Panc1 (cell line): Measurements from ENCODE around the gene SERPINB1. TPM values are rescaled to one million over a fixed set of nuclear protein-coding genes. Genes with fewer than 3 reads are reported as not detected.

ENCODE experiments used
- ATAC-seq: fragments of 200-7000 bp; cut with Tn5 transposase; 2 replicates; pipeline ENCODE4 v1.9.1; 2020; ENCODE audit warnings: mild to moderate bottlenecking, moderate library complexity
- BruUV-seq: library from RNA; stranded (reverse); fragments of 400-500 nt; replicated peaks from 2 replicates; lab custom pipeline; 2021; lab: Mats Ljungman, UMichigan
- CTCF ChIA-PET: fragments of 300-600 bp; sonication (Branson Sonifier 250); formaldehyde crosslinking; loops from one replicate; lab custom pipeline; 2022; ENCODE audit warnings: antibody characterized with exemption; lab: Charles Lee
- POLR2A ChIA-PET: fragments of 300-600 bp; sonication (Branson Sonifier 250); formaldehyde crosslinking; loops from one replicate; lab custom pipeline; 2022; ENCODE audit warnings: antibody characterized with exemption; lab: Charles Lee
- DNase-seq: peaks from one replicate; pipeline ENCODE4 v3.0.0-alpha.2; 2010; ENCODE audit warnings: low read depth, low spot score
- H3K27ac ChIP-seq: 2 replicates; pipeline ENCODE4 v1.5.1; 2011; ENCODE audit warnings: mild to moderate bottlenecking, low read length, inconsistent platforms
- H3K27me3 ChIP-seq: fragments of 200-500 bp; sonication (Bioruptor generic); 2 replicates; pipeline ENCODE4 v1.6.0; 2014; ENCODE audit warnings: low read length, inconsistent platforms; ENCODE audit not compliant: control insufficient read depth, insufficient read depth
- H3K36me3 ChIP-seq: fragments of 200-500 bp; sonication (Bioruptor generic); 2 replicates; pipeline ENCODE4 v1.5.1; 2014; ENCODE audit warnings: inconsistent platforms, mild to moderate bottlenecking, low read length, moderate library complexity; ENCODE audit not compliant: control insufficient read depth, insufficient read depth
- H3K4me1 ChIP-seq: 2 replicates; pipeline ENCODE4 v1.5.1; 2011; ENCODE audit warnings: inconsistent platforms, mild to moderate bottlenecking, low read length, moderate library complexity; ENCODE audit not compliant: control insufficient read depth, insufficient read depth
- H3K4me3 ChIP-seq, 2 experiments: 2 replicates each; pipeline ENCODE4 v1.5.1; 2011 to 2012; ENCODE audit warnings: low read depth in 2 of 2, low read length in 2 of 2, mild to moderate bottlenecking in 2 of 2, inconsistent platforms in 1 of 2, moderate library complexity in 1 of 2
- H3K9me3 ChIP-seq: fragments of 200-500 bp; sonication (Bioruptor generic); 2 replicates; pipeline ENCODE4 v1.5.1; 2014; ENCODE audit warnings: low read depth, mild to moderate bottlenecking, inconsistent platforms, low read length, moderate library complexity; ENCODE audit not compliant: control insufficient read depth, insufficient read depth
- CTCF ChIP-seq: fragments of 450-650 bp; IDR thresholded peaks from 2 replicates; pipeline ENCODE4 v1.5.1; 2017; ENCODE audit warnings: mild to moderate bottlenecking
- POLR2AphosphoS5 ChIP-seq: IDR thresholded peaks from 2 replicates; pipeline ENCODE4 v1.6.1; 2012; ENCODE audit warnings: mild to moderate bottlenecking, low read depth, low read length, moderate library complexity
- SIN3A ChIP-seq: IDR thresholded peaks from 2 replicates; pipeline ENCODE4 v1.6.1; 2012; ENCODE audit warnings: low read depth, mild to moderate bottlenecking, low read length, moderate library complexity, borderline replicate concordance; ENCODE audit not compliant: insufficient read depth
- TCF7L2 ChIP-seq: IDR thresholded peaks from 2 replicates; pipeline ENCODE4 v1.6.1; 2011; ENCODE audit warnings: mild to moderate bottlenecking, low read depth, low read length, inconsistent platforms
- in situ Hi-C: cut with HindIII; loops from 2 replicates; pipeline ENCODE4 v1.10.0; 2016; ENCODE audit warnings: low sequenced_read_pairs, low pct_unique_long_range_greater_than_20kb
- intact Hi-C: fragments of 100-400 bp; cut with micrococcal nuclease; formaldehyde crosslinking; loops from one replicate; pipeline ENCODE4 v1.10.0; 2022; ENCODE audit not compliant: unreplicated experiment
- total RNA-seq: library from RNA; stranded (reverse); gene quantifications from one replicate; pipeline ENCODE4 v1.2.1, GENCODE V29; 2021; ENCODE audit not compliant: unreplicated experiment
- TF ChIP-seq, protein P1 (sequence below), 2 experiments: IDR thresholded peaks; 2 replicates each; pipeline ENCODE4 v1.6.1; 2011 to 2012; ENCODE audit warnings: low read depth in 2 of 2, control low read depth in 1 of 2, low read length in 1 of 2, mild to moderate bottlenecking in 1 of 2, moderate library complexity in 1 of 2; ENCODE audit not compliant: insufficient read depth in 1 of 2

Gene SERPINB1
- total RNA-seq, 1 experiment from 2014 or later = 40.8 TPM

GRCh38 chr6:2798586-2799134 is 43.0 kb downstream of the SERPINB1 start:
- no peaks in the 10 kb centered on the region for H3K9me3 ChIP-seq
- H3K36me3 ChIP-seq = no peaks in the 10 kb centered on the region
- in situ Hi-C loops (no loop called here), intact Hi-C loops (no loop called here)
- no peaks in the 10 kb centered on the region for H3K27me3 ChIP-seq
- POLR2A ChIA-PET = interaction anchor here (0.6 kb wide), 1 partner anchor 41 kb away, joined by 3 read pairs; no protein-coding TSS in a partner anchor
- no peak for TF ChIP-seq SIN3A
- TF ChIP-seq CTCF = no peak
- TF ChIP-seq, protein P1, sequence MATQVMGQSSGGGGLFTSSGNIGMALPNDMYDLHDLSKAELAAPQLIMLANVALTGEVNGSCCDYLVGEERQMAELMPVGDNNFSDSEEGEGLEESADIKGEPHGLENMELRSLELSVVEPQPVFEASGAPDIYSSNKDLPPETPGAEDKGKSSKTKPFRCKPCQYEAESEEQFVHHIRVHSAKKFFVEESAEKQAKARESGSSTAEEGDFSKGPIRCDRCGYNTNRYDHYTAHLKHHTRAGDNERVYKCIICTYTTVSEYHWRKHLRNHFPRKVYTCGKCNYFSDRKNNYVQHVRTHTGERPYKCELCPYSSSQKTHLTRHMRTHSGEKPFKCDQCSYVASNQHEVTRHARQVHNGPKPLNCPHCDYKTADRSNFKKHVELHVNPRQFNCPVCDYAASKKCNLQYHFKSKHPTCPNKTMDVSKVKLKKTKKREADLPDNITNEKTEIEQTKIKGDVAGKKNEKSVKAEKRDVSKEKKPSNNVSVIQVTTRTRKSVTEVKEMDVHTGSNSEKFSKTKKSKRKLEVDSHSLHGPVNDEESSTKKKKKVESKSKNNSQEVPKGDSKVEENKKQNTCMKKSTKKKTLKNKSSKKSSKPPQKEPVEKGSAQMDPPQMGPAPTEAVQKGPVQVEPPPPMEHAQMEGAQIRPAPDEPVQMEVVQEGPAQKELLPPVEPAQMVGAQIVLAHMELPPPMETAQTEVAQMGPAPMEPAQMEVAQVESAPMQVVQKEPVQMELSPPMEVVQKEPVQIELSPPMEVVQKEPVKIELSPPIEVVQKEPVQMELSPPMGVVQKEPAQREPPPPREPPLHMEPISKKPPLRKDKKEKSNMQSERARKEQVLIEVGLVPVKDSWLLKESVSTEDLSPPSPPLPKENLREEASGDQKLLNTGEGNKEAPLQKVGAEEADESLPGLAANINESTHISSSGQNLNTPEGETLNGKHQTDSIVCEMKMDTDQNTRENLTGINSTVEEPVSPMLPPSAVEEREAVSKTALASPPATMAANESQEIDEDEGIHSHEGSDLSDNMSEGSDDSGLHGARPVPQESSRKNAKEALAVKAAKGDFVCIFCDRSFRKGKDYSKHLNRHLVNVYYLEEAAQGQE (IDR thresholded peaks at IDR 0.05; ENCODE audit: insufficient read depth in 1 of 2, low read depth in 2 of 2, low read length in 1 of 2) = no peak
- no peak for TF ChIP-seq TCF7L2
- TF ChIP-seq POLR2AphosphoS5 = no peak
- H3K27ac ChIP-seq = no peak overlapping the region
- CTCF ChIA-PET = no interaction called here
- H3K4me1 ChIP-seq = peaks cover 4% of the 10 kb centered on the region; the same call in 1 of the 2 replicates
- BruUV-seq = no TSS peak
- no peak for ATAC-seq
- DNase-seq = no peak
- H3K4me3 ChIP-seq = no peak overlapping the region

- BruUV-seq = no TSS peak
- H3K36me3 ChIP-seq = no peaks in the 10 kb centered on the region
- H3K4me3 ChIP-seq = no peak overlapping the region
- H3K9me3 ChIP-seq = no peaks in the 10 kb centered on the region
- in situ Hi-C loops (no loop called here), intact Hi-C loops (no loop called here)
- H3K4me1 ChIP-seq = peaks cover 4% of the 10 kb centered on the region; the same call in 1 of the 2 replicates
- no peak for TF ChIP-seq TCF7L2
- TF ChIP-seq CTCF = no peak
- TF ChIP-seq SIN3A = no peak
- TF ChIP-seq POLR2AphosphoS5 = no peak
- TF ChIP-seq, protein P1 (IDR thresholded peaks at IDR 0.05; ENCODE audit: insufficient read depth in 1 of 2, low read depth in 2 of 2, low read length in 1 of 2) = no peak
- H3K27me3 ChIP-seq = no peaks in the 10 kb centered on the region
- DNase-seq (no peak), ATAC-seq (peak; percentile 47)
- CTCF ChIA-PET = no interaction called here
- POLR2A ChIA-PET = no interaction called here
- peak overlapping the region; percentile 39; the same call in 1 of the 2 replicates for H3K27ac ChIP-seq
Observed at GRCh38 chr6:2797564-2798031, 44.1 kb downstream of the SERPINB1 start.
